HUDEP-2 (cell line): ENCODE measurements around the gene TPPP.
A peak's percentile ranks its signal among the peaks of the same experiment; 100 is the strongest.
"Not testable (repeated sequence)": the region's sequence is repeated elsewhere in the genome, so short reads cannot be mapped to it uniquely, and the experiment has no call there.

ENCODE experiments used
- DNase-seq, 76 experiments: peaks; one replicate each; lab custom pipeline; 2025; ENCODE audit not compliant: unreplicated experiment in 76 of 76; lab: John Stamatoyannopoulos, UW

The TPPP gene

GRCh38 chr5:633501-633955 lies 59.6 kb downstream of the TPPP start:
- DNase-seq: no peak

- not testable (repeated sequence) for DNase-seq
These were observed 64.6 kb downstream of the TPPP start for GRCh38 chr5:628351-629205.

GRCh38 chr5:627840-628239 lies 65.3 kb downstream of the TPPP start:
- no peak for DNase-seq

- no peak for DNase-seq
These were observed 66.3 kb downstream of the TPPP start for GRCh38 chr5:626850-627249.

GRCh38 chr5:625516-625915 lies 67.6 kb downstream of the TPPP start:
- DNase-seq: no peak

- DNase-seq: no peak
These were observed 68.3 kb downstream of the TPPP start for GRCh38 chr5:624951-625230.

GRCh38 chr5:624118-624950 lies 68.8 kb downstream of the TPPP start:
- no peak for DNase-seq

- DNase-seq: no peak
These were observed 69.6 kb downstream of the TPPP start for GRCh38 chr5:623531-623930.

GRCh38 chr5:622946-623522 lies 70.1 kb downstream of the TPPP start:
- no peak for DNase-seq

GRCh38 chr5:622359-622758 lies 70.8 kb downstream of the TPPP start:
- DNase-seq: no peak

GRCh38 chr5:621341-621761 lies 71.8 kb downstream of the TPPP start:
- DNase-seq: no peak

- no peak for DNase-seq
These were observed 72.5 kb downstream of the TPPP start for GRCh38 chr5:620586-621180.

- no peak for DNase-seq
These were observed 73.0 kb downstream of the TPPP start for GRCh38 chr5:620152-620551.

GRCh38 chr5:619444-619843 lies 73.7 kb downstream of the TPPP start:
- DNase-seq: no peak

- DNase-seq: no peak
These were observed 74.7 kb downstream of the TPPP start for GRCh38 chr5:618450-618849.

- no peak for DNase-seq
These were observed 75.3 kb downstream of the TPPP start for GRCh38 chr5:617896-618295.

- DNase-seq: peak in 1 of 76 experiments; percentile 8
These were observed 76.6 kb downstream of the TPPP start for GRCh38 chr5:616484-617039.

- DNase-seq: peak in 22 of 76 experiments; percentile 5 to 66 (median 28)
These were observed 80.4 kb downstream of the TPPP start for GRCh38 chr5:612498-613424.

- DNase-seq: peak in 75 of 76 experiments; percentile 8 to 93 (median 79)
These were observed 81.2 kb downstream of the TPPP start, which contains the start of gene CEP72 for GRCh38 chr5:611731-612486. Gene CEP72 (plus strand): TSS chr5:612340. CDS start chr5:612362, 22 bp downstream.
